ENCODE measurements around the gene YPEL2.
"Not testable (repeated sequence)": the region's sequence is repeated elsewhere in the genome, so short reads cannot be mapped to it uniquely, and the experiment has no call there.

Gene YPEL2

GRCh38 chr17:59412431-59412830 is 81.0 kb downstream of the YPEL2 start:
- not testable (repeated sequence) for H3K4me3 ChIP-seq (ENCODE audit: low read length in 2 of 2); H2BK120ac ChIP-seq (ENCODE audit: low read depth, low read length); H3K14ac ChIP-seq (ENCODE audit: low read length); DNase-seq (ENCODE audit: low spot score); H2BK5ac ChIP-seq (ENCODE audit: low read length); H2AFZ ChIP-seq (ENCODE audit: low read length); H3K23ac ChIP-seq (ENCODE audit: low read depth, low read length, poor library complexity); H4K8ac ChIP-seq (ENCODE audit: low read depth, low read length); H3K36me3 ChIP-seq (replicated peaks in 1 of 2; ENCODE audit: control insufficient read depth in 2 of 2, insufficient read depth in 2 of 2, low read length in 2 of 2); H3K79me1 ChIP-seq (ENCODE audit: low read depth, low read length); H2BK15ac ChIP-seq (ENCODE audit: low read length); H2BK12ac ChIP-seq (ENCODE audit: low read length); H3K4me1 ChIP-seq (ENCODE audit: control insufficient read depth in 2 of 2, insufficient read depth in 1 of 2, low read depth in 1 of 2, low read length in 2 of 2); H3K4me2 ChIP-seq (ENCODE audit: insufficient read depth, low read length, poor library complexity, severe bottlenecking); H3K18ac ChIP-seq (ENCODE audit: low read length); H3K9ac ChIP-seq (ENCODE audit: low read depth, low read length, poor library complexity); H3K27me3 ChIP-seq (ENCODE audit: control insufficient read depth in 3 of 3, insufficient read depth in 3 of 3, low read depth in 1 of 3, low read length in 3 of 3); H4K91ac ChIP-seq (ENCODE audit: low read depth, low read length, poor library complexity); H3K9me3 ChIP-seq (replicated peaks in 1 of 2; ENCODE audit: control insufficient read depth in 2 of 2, insufficient read depth in 1 of 2, low read depth in 1 of 2, low read length in 2 of 2); H3K27ac ChIP-seq (replicated peaks; ENCODE audit: low read length); H3K4ac ChIP-seq (ENCODE audit: low read length); H2AK5ac ChIP-seq (ENCODE audit: low read depth, low read length)
- no CpG with 5 or more reads among the region's 5 CpGs for WGBS, 2 donors (ENCODE audit: extremely low coverage in 2 of 2, insufficient read length in 2 of 2, insufficient replicate concordance in 1 of 2)

DNA sequence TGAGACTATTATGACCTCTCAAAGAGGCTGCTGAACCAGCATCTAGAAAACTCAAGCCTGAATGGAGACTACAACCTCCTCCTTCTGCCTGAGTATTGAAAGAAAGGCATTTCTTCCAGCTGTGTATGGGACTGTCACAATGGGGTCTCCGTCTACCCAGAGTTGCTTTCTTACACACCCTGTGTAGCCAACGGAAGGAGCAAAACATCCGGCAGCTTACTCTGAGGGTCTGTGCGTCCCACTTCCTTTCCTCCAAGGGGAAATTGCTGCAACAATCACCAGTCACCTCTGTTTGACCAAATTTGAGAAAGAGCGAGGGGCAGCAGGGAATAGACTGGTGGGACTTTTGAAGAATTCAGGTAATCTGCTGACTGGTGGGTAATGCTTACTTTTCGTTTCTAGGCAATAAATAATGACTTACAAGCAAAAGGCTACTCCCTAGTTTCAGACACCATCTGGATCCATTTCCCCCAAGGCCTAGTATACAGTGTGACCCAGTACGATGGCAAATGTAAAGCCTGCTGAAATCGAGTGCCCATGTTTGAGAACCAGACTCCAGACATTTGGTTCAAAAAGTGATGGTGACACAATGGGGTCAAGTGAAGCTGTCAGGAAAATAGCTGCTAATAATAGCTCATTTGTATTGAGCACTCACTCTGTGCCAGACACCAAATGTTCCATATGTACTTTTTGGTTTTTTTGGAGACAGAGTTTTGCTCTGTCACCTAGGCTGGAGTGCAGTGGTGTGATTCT is 81.7 kb downstream of the YPEL2 start:
- H3K27me3 ChIP-seq (ENCODE audit: control insufficient read depth in 3 of 3, insufficient read depth in 3 of 3, low read depth in 1 of 3, low read length in 3 of 3) = no peaks in the 10 kb centered on the region
- H3K4ac ChIP-seq (ENCODE audit: low read length) = no peak overlapping the region
- peaks cover 3 to 5% of the 10 kb centered on the region in 2 donors for H3K4me1 ChIP-seq (ENCODE audit: control insufficient read depth in 2 of 2, insufficient read depth in 1 of 2, low read depth in 1 of 2, low read length in 2 of 2)
- no peak overlapping the region for H2AK5ac ChIP-seq (ENCODE audit: low read depth, low read length)
- H2BK5ac ChIP-seq (ENCODE audit: low read length) = no peak overlapping the region
- H3K79me1 ChIP-seq (ENCODE audit: low read depth, low read length) = no peaks in the 10 kb centered on the region
- no peak overlapping the region for H3K14ac ChIP-seq (ENCODE audit: low read length)
- H3K18ac ChIP-seq (ENCODE audit: low read length) = no peak overlapping the region
- no peak overlapping the region for H3K4me2 ChIP-seq (ENCODE audit: insufficient read depth, low read length, poor library complexity, severe bottlenecking)
- H3K4me3 ChIP-seq (ENCODE audit: low read length in 2 of 2) = no peak overlapping the region
- no peak for DNase-seq (ENCODE audit: low spot score)
- H3K23ac ChIP-seq (ENCODE audit: low read depth, low read length, poor library complexity) = no peak overlapping the region
- no peak overlapping the region for H2BK12ac ChIP-seq (ENCODE audit: low read length)
- no peak overlapping the region for H4K8ac ChIP-seq (ENCODE audit: low read depth, low read length)
- H2BK15ac ChIP-seq (ENCODE audit: low read length) = no peak overlapping the region
- no peak overlapping the region for H2BK120ac ChIP-seq (ENCODE audit: low read depth, low read length)
- H3K9ac ChIP-seq (ENCODE audit: low read depth, low read length, poor library complexity) = no peak overlapping the region
- H3K27ac ChIP-seq (replicated peaks; ENCODE audit: low read length) = no peak overlapping the region
- peak overlapping the region; percentile 69 for H2AFZ ChIP-seq (ENCODE audit: low read length)
- no peak overlapping the region for H4K91ac ChIP-seq (ENCODE audit: low read depth, low read length, poor library complexity)
- no peaks in the 10 kb centered on the region for H3K36me3 ChIP-seq (replicated peaks in 1 of 2; ENCODE audit: control insufficient read depth in 2 of 2, insufficient read depth in 2 of 2, low read length in 2 of 2)
- no CpG with 5 or more reads among the region's 8 CpGs for WGBS, 2 donors (ENCODE audit: extremely low coverage in 2 of 2, insufficient read length in 2 of 2, insufficient replicate concordance in 1 of 2)
- H3K9me3 ChIP-seq (replicated peaks in 1 of 2; ENCODE audit: control insufficient read depth in 2 of 2, insufficient read depth in 1 of 2, low read depth in 1 of 2, low read length in 2 of 2) = peaks cover 4 to 6% of the 10 kb centered on the region in 2 donors

- H3K36me3 ChIP-seq (replicated peaks in 1 of 2; ENCODE audit: control insufficient read depth in 2 of 2, insufficient read depth in 2 of 2, low read length in 2 of 2) = no peaks in the 10 kb centered on the region
- H4K91ac ChIP-seq (ENCODE audit: low read depth, low read length, poor library complexity) = no peak overlapping the region
- no CpG with 5 or more reads among the region's 5 CpGs for WGBS, 2 donors (ENCODE audit: extremely low coverage in 2 of 2, insufficient read length in 2 of 2, insufficient replicate concordance in 1 of 2)
- no peak overlapping the region for H3K23ac ChIP-seq (ENCODE audit: low read depth, low read length, poor library complexity)
- H2AFZ ChIP-seq (ENCODE audit: low read length) = no peak overlapping the region
- no peak overlapping the region for H2AK5ac ChIP-seq (ENCODE audit: low read depth, low read length)
- H3K9ac ChIP-seq (ENCODE audit: low read depth, low read length, poor library complexity) = no peak overlapping the region
- no peak overlapping the region for H2BK15ac ChIP-seq (ENCODE audit: low read length)
- H3K27me3 ChIP-seq (ENCODE audit: control insufficient read depth in 3 of 3, insufficient read depth in 3 of 3, low read depth in 1 of 3, low read length in 3 of 3) = no peaks in the 10 kb centered on the region
- no peaks in the 10 kb centered on the region for H3K79me1 ChIP-seq (ENCODE audit: low read depth, low read length)
- no peak overlapping the region for H3K18ac ChIP-seq (ENCODE audit: low read length)
- no peak overlapping the region for H3K4me3 ChIP-seq (ENCODE audit: low read length in 2 of 2)
- H2BK120ac ChIP-seq (ENCODE audit: low read depth, low read length) = no peak overlapping the region
- no peak overlapping the region for H2BK12ac ChIP-seq (ENCODE audit: low read length)
- no peaks in the 10 kb centered on the region for H3K9me3 ChIP-seq (replicated peaks in 1 of 2; ENCODE audit: control insufficient read depth in 2 of 2, insufficient read depth in 1 of 2, low read depth in 1 of 2, low read length in 2 of 2)
- H2BK5ac ChIP-seq (ENCODE audit: low read length) = no peak overlapping the region
- H3K4me2 ChIP-seq (ENCODE audit: insufficient read depth, low read length, poor library complexity, severe bottlenecking) = no peak overlapping the region
- no peak overlapping the region for H3K27ac ChIP-seq (replicated peaks; ENCODE audit: low read length)
- no peak overlapping the region for H3K14ac ChIP-seq (ENCODE audit: low read length)
- H3K4me1 ChIP-seq (ENCODE audit: control insufficient read depth in 2 of 2, insufficient read depth in 1 of 2, low read depth in 1 of 2, low read length in 2 of 2) = peaks cover 3 to 5% of the 10 kb centered on the region in 2 donors
- H4K8ac ChIP-seq (ENCODE audit: low read depth, low read length) = no peak overlapping the region
- no peak overlapping the region for H3K4ac ChIP-seq (ENCODE audit: low read length)
- no peak for DNase-seq (ENCODE audit: low spot score)
These were observed 83.9 kb downstream of the YPEL2 start for GRCh38 chr17:59415397-59415796.

DNA sequence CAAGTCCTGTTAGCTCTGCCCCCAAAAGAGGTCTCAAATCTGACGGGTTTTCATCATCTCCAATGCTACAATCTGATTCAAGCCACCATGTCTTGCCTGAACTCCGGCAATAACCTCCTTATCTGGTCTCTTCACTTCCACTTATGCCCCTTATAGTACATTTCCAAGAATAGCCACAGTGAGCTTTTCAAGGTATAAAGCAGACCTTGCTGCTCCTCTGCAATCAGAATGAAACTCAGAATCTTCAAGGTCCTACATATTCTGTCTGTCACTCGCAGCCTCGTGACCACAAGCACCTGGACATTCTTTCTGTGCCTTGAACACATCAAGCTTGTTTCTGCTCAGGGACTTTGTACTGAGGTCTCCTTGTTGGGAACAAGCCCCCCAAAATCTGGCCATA is 84.7 kb downstream of the YPEL2 start:
- H3K27me3 ChIP-seq (ENCODE audit: control insufficient read depth in 3 of 3, insufficient read depth in 3 of 3, low read depth in 1 of 3, low read length in 3 of 3) = no peaks in the 10 kb centered on the region
- no peak overlapping the region for H3K14ac ChIP-seq (ENCODE audit: low read length)
- H3K36me3 ChIP-seq (replicated peaks in 1 of 2; ENCODE audit: control insufficient read depth in 2 of 2, insufficient read depth in 2 of 2, low read length in 2 of 2) = no peaks in the 10 kb centered on the region
- no peak overlapping the region for H2BK120ac ChIP-seq (ENCODE audit: low read depth, low read length)
- no peak overlapping the region for H4K91ac ChIP-seq (ENCODE audit: low read depth, low read length, poor library complexity)
- no peak overlapping the region for H3K4me2 ChIP-seq (ENCODE audit: insufficient read depth, low read length, poor library complexity, severe bottlenecking)
- H2BK12ac ChIP-seq (ENCODE audit: low read length) = no peak overlapping the region
- no CpG with 5 or more reads among the region's 4 CpGs for WGBS, 2 donors (ENCODE audit: extremely low coverage in 2 of 2, insufficient read length in 2 of 2, insufficient replicate concordance in 1 of 2)
- H2AK5ac ChIP-seq (ENCODE audit: low read depth, low read length) = no peak overlapping the region
- no peak overlapping the region for H2BK5ac ChIP-seq (ENCODE audit: low read length)
- no peaks in the 10 kb centered on the region for H3K9me3 ChIP-seq (replicated peaks in 1 of 2; ENCODE audit: control insufficient read depth in 2 of 2, insufficient read depth in 1 of 2, low read depth in 1 of 2, low read length in 2 of 2)
- peaks cover 3 to 5% of the 10 kb centered on the region in 2 donors for H3K4me1 ChIP-seq (ENCODE audit: control insufficient read depth in 2 of 2, insufficient read depth in 1 of 2, low read depth in 1 of 2, low read length in 2 of 2)
- H4K8ac ChIP-seq (ENCODE audit: low read depth, low read length) = no peak overlapping the region
- no peaks in the 10 kb centered on the region for H3K79me1 ChIP-seq (ENCODE audit: low read depth, low read length)
- no peak overlapping the region for H3K4ac ChIP-seq (ENCODE audit: low read length)
- H3K23ac ChIP-seq (ENCODE audit: low read depth, low read length, poor library complexity) = no peak overlapping the region
- H2AFZ ChIP-seq (ENCODE audit: low read length) = no peak overlapping the region
- no peak overlapping the region for H3K4me3 ChIP-seq (ENCODE audit: low read length in 2 of 2)
- no peak overlapping the region for H3K9ac ChIP-seq (ENCODE audit: low read depth, low read length, poor library complexity)
- DNase-seq (ENCODE audit: low spot score) = no peak
- H3K18ac ChIP-seq (ENCODE audit: low read length) = no peak overlapping the region
- H3K27ac ChIP-seq (replicated peaks; ENCODE audit: low read length) = no peak overlapping the region
- H2BK15ac ChIP-seq (ENCODE audit: low read length) = no peak overlapping the region
